GM18868 (cell line): Measurements from ENCODE around the gene MON2.
A peak's percentile ranks its signal among the peaks of the same experiment; 100 is the strongest.
"Not testable (repeated sequence)": the region's sequence is repeated elsewhere in the genome, so short reads cannot be mapped to it uniquely, and the experiment has no call there.

Source experiments
- ATAC-seq: cut with Tn5 transposase; IDR thresholded peaks from one replicate; pipeline ENCODE4 v1.9.1; 2021; ENCODE audit warnings: mild to moderate bottlenecking, moderate library complexity; ENCODE audit not compliant: unreplicated experiment

Gene MON2

DNA sequence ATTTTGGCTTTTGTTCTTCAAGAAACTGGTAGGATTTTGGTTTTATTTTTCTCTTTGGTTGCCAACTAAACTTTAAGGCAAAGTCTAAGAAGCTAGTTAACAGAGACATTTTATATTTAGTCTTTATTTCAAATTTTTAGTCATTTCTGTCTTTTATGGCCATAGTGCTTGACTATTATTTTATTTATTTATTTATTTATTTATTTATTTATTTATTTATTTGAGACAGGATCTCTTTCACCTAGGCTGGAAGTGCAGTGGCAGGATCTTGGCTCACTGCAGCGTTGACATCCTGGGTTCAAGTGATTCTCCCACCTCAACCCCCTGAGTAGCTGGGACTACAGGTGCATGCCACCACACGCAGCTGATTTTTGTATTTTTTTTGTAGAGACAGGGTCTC, 3.1 kb downstream of the MON2 start:
- ATAC-seq = no peak

- no peak for ATAC-seq
Observed at GRCh38 chr12:62471734-62472133, 5.1 kb downstream of the MON2 start.

- ATAC-seq = no peak
Observed at GRCh38 chr12:62472472-62472871, 5.8 kb downstream of the MON2 start.

DNA sequence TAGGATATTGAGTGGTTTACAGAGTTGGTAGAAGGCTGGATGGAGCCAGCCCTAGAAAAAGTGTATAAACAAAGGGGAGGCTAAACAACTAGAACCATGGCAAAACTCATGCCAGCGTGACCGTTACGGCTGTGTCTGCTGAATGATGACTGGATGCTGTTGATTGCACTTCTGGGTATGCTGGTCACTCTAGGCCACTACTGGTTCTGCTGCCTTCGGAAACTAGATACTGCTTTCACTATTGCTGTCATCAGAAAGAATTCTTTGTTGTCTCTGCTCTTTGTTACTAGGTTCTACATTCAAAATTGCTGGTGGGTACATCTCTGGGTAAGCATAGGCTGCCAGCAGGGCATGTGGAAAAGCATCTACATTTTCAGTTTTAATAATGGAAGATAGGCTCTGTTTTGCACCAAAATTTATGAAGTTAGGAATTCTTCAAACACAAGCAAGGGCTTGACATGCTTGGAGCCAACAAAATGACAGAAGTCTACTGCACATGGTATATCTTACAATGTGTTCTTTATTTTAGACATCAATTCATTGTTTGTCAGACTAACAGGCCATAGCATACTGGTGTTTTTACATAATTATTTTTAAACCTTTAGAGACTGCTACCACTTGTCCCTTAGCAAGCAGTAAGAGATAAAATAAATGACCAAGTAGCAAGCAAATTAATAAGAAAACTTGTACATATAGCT, 15.4 kb downstream of the MON2 start:
- ATAC-seq = no peak

DNA sequence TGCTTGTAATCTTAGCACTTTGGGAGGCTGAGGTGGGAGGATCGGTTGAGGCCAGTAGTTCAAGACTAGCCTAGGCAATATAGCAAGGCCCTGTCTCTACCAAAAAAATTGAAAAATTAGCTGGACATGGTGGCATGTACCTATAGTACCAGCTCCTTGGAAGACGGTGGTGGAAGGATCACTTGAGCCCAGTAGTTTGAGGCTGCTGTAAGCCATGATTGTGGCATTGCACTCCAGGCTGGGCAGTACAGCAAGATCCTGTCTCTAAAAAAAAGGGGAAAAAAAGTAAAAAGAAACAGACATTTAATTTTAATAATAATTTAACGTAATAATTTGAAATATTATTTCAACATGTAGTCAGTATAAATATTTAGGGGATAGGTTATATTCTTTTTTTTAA, 16.1 kb downstream of the MON2 start:
- ATAC-seq = no peak

- peak; percentile 71 for ATAC-seq
Observed at GRCh38 chr12:62484233-62484632, 17.6 kb downstream of the MON2 start.

GRCh38 chr12:62505786-62506185, 39.2 kb downstream of the MON2 start:
- ATAC-seq = no peak

GRCh38 chr12:62512901-62513300, 46.3 kb downstream of the MON2 start:
- ATAC-seq = no peak

DNA sequence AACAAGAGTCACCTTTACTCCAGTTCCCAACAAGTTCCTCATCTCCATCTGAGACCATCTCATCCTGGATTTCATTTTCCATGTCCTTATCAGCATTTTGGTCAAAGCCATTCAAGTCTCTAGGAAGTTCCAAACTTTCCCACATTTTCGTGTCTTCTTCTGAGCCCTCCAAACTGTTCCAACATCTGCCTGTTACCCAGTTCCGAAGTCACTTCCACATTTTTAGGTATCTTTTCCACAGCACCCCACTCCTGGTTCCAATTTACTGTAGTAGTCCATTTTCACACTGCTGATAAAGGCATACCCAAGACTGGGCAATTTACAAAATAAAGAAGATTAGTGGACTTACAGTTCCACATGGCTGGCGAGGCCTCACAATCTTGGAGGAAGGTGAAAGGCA, 47.5 kb downstream of the MON2 start:
- not testable (repeated sequence) for ATAC-seq

DNA sequence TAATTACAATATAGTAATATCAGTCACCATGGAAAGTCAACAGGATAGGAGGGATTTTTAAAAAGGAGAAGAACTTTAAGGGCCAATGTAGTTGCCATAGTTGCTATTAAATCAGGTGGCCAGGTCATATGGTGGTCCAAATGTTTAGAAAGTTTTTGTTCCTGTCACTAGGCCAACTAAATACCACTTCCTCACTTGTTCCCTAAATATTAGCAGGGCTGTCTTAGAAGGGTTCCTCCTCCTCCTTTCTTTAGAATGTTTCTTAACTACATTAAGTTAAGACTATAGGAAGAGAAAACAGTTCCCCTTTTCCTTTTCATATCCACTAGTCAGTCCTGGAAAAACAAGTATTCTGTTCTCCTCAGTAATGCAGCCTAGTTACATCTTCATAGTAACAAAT, 50.3 kb downstream of the MON2 start:
- ATAC-seq = no peak

GRCh38 chr12:62517887-62518286, 51.3 kb downstream of the MON2 start:
- ATAC-seq = no peak

GRCh38 chr12:62519043-62519442, 52.4 kb downstream of the MON2 start:
- ATAC-seq = no peak

DNA sequence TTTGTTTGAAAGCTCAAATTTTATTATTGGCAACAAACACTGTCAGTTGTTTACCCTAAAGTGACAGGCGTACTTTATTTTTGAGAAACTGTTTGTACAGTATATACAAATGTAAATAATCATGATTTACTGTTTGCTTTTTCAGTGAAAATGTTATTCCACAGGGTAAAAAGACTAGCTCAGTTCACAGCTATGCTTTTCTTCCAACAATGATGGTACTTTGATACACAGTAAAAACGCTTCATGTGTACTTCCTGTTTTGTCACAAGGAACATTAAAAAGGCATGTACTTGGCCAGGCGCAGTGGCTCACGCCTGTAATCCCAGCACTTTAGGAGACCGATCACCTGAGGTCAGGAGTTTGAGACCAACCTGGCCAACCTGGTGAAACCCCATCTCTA, 53.7 kb downstream of the MON2 start:
- no peak for ATAC-seq

GRCh38 chr12:62522984-62523383, 56.4 kb downstream of the MON2 start:
- peak; percentile 59 for ATAC-seq

DNA sequence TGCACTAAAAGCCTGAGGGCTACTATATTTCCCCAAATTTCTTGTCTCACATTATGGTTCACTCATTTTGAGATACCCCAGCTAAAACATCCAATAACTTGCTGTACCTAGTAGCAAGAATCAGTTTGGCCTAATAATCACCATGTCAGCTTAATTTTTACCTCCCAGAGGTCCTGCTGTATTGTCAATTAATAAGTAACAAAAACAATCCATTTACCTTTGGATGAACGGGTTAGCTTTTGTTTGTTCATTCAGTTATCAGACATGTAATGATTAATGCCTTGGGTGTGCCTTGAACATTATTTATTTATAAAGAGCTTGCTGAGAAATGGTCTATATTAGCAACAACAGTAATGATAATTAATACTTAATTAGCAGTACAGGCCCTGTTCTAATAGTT, 57.0 kb downstream of the MON2 start:
- ATAC-seq = no peak

DNA sequence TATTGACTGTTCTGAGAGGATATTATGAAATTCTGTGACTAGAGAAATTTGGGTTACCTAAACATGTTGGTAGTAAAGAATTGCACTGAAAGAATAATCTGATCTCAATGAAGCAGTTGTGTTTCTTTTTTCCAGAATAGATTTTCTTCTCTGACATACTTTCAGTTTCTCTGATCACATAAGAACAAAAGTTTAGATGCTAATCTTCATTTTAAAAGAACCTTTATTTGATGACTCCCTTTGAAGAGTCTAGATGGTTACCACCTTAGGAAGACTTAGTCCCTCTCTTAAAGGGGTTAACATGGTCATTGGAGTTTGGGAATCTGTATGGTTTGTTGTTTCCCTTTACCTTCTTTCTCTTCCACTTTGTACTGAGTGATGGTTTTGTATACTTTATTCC, 58.6 kb downstream of the MON2 start:
- ATAC-seq = no peak

GRCh38 chr12:62530596-62530995, 64.0 kb downstream of the MON2 start:
- ATAC-seq = no peak

GRCh38 chr12:62532333-62532732, 65.7 kb downstream of the MON2 start:
- no peak for ATAC-seq

GRCh38 chr12:62533087-62533754, 66.6 kb downstream of the MON2 start:
- no peak for ATAC-seq

GRCh38 chr12:62533755-62534107, 67.1 kb downstream of the MON2 start:
- no peak for ATAC-seq

- ATAC-seq = no peak
Observed at GRCh38 chr12:62536546-62536945, 69.9 kb downstream of the MON2 start.

DNA sequence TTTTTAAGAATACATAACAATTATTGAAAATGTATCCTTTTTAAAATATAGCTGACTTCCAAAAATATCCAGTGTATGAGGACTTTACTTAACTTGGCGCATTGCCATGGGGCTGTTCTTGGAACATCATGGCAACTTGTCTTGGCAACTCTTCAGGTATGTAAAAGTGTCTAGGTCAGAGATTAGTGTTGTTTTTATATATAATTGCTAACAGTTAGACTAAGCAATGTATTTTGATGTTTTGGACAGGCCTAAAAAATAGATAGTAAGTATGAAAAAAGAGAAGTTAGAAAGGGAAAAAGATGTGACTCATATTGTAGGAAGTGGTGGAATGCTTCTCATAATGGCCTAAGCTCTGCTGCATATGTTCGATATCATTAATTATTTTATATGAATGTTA, 70.9 kb downstream of the MON2 start:
- no peak for ATAC-seq

- ATAC-seq = no peak
Observed at GRCh38 chr12:62540354-62540753, 73.7 kb downstream of the MON2 start.
